Vagina (tissue), 2 donors: Measurements from ENCODE around the gene PARP14. TPM values are rescaled to one million over a fixed set of nuclear protein-coding genes. Genes with fewer than 3 reads are reported as not detected.
"Not testable (repeated sequence)": the region's sequence is repeated elsewhere in the genome, so short reads cannot be mapped to it uniquely, and the experiment has no call there.

Experiments used
- DNase-seq, 2 donors: peaks; one replicate each; pipeline ENCODE4 v3.0.0-alpha.2; 2017; ENCODE audit errors: extremely low spot score in 2 of 2
- H3K27ac ChIP-seq: fragments of 200-600 bp; sonication (generic); one replicate; pipeline ENCODE4 v1.5.1; 2019
- H3K27me3 ChIP-seq: fragments of 200-600 bp; sonication (generic); one replicate; pipeline ENCODE4 v1.5.1; 2019
- H3K36me3 ChIP-seq, 2 donors: fragments of 200-600 bp; sonication (generic); one replicate each; pipeline ENCODE4 v1.5.1; 2017 to 2019
- H3K4me1 ChIP-seq: fragments of 200-600 bp; sonication (generic); one replicate; pipeline ENCODE4 v1.5.1; 2019
- H3K4me3 ChIP-seq, 2 donors: fragments of 200-600 bp; sonication (generic); 1 replicate in 1 of 2; 2 replicates in 1 of 2; pipeline ENCODE4 v1.5.1; 2016 to 2019
- H3K9me3 ChIP-seq: fragments of 200-600 bp; sonication (generic); one replicate; pipeline ENCODE4 v1.5.1; 2019
- POLR2A ChIP-seq, 2 donors: fragments of 450-650 bp; IDR thresholded peaks; one replicate each; pipeline ENCODE4 v1.6.1; 2017; ENCODE audit warnings: antibody characterized with exemption in 2 of 2, mild to moderate bottlenecking in 2 of 2, moderate library complexity in 2 of 2
- POLR2AphosphoS5 ChIP-seq, 2 donors: sonication (generic); formaldehyde crosslinking; IDR thresholded peaks; one replicate each; pipeline ENCODE4 v1.9.0; 2017; ENCODE audit warnings: antibody characterized with exemption in 2 of 2, mild to moderate bottlenecking in 2 of 2, low read depth in 1 of 2; ENCODE audit not compliant: insufficient read depth in 1 of 2
- intact Hi-C: fragments of 100-400 bp; cut with DNase I; formaldehyde crosslinking; loops from one replicate; pipeline ENCODE4 v1.15.1; 2023
- total RNA-seq: library from RNA; depleted of rRNA; stranded (reverse); fragments of >200 nt; gene quantifications from one replicate; pipeline ENCODE4 v1.2.3, GENCODE V29; 2016
- TF ChIP-seq, protein P1 (sequence below), 3 experiments: fragments of 450-650 bp in 2 of 3; fragments of 200-600 bp in 1 of 3; sonication (generic) in 1 of 3; IDR thresholded peaks; one replicate each; pipeline ENCODE4 v1.5.1; 2017 to 2019; ENCODE audit warnings: antibody characterized with exemption in 3 of 3, mild to moderate bottlenecking in 2 of 3, moderate library complexity in 2 of 3

The PARP14 gene
- total RNA-seq, 1 donor from 2014 or later = 44.4 TPM

DNA sequence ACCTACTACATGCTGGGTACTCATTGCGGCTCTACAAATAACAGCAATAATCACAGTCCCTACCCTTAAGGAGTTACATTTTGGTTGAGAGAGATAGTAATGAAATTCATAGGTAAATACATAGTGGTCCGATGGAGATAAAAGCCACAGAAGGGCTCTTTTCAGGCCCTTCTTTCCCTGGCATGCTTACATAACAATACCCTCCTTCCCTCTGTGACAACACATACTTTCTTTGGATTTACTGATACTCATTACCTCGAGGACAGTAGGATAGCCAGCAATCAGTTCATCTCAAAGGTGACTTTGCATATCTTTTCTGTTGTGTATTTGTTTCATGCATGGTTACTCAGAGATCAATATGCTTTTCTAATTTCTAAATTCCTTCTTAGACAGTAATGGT is 58.5 kb downstream of the PARP14 start:
- Histone ChIP-seq H3K27me3 (no peaks in the 10 kb centered on the region), H3K9me3 (no peaks in the 10 kb centered on the region), H3K4me3 (no peak overlapping the region), H3K27ac (no peak overlapping the region), H3K36me3 (peaks cover 0 to 36% of the 10 kb centered on the region in 2 donors), H3K4me1 (no peaks in the 10 kb centered on the region)
- DNase-seq = no peak
- intact Hi-C loops = no loop called here
- TF ChIP-seq POLR2AphosphoS5 (IDR thresholded peaks at IDR 0.05; ENCODE audit: insufficient read depth in 1 of 2, low read depth in 1 of 2) = no peak
- TF ChIP-seq POLR2A (IDR thresholded peaks at IDR 0.05) = no peak
- TF ChIP-seq, protein P1, sequence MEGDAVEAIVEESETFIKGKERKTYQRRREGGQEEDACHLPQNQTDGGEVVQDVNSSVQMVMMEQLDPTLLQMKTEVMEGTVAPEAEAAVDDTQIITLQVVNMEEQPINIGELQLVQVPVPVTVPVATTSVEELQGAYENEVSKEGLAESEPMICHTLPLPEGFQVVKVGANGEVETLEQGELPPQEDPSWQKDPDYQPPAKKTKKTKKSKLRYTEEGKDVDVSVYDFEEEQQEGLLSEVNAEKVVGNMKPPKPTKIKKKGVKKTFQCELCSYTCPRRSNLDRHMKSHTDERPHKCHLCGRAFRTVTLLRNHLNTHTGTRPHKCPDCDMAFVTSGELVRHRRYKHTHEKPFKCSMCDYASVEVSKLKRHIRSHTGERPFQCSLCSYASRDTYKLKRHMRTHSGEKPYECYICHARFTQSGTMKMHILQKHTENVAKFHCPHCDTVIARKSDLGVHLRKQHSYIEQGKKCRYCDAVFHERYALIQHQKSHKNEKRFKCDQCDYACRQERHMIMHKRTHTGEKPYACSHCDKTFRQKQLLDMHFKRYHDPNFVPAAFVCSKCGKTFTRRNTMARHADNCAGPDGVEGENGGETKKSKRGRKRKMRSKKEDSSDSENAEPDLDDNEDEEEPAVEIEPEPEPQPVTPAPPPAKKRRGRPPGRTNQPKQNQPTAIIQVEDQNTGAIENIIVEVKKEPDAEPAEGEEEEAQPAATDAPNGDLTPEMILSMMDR (IDR thresholded peaks at IDR 0.05) = no peak

DNA sequence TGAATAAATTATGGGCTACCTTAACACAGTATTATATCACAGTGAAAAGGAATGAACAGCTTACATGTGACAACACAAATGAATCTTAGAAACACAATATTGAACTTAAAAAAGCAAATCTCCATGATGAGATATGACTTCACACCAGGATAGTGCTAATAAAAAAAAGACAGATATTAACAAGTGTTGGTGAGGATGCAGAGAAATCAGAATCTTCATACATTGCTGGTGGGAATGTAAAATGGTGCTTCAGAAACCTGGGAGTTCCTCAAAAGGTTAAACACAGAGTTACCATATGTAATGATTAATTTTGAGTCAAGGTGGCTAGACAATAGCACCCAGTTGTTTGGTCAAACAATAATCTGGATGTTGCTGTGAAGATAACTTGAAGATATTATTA is 61.6 kb downstream of the PARP14 start:
- Histone ChIP-seq H3K27me3 (no peaks in the 10 kb centered on the region), H3K4me3 (no peak overlapping the region), H3K27ac (no peak overlapping the region), H3K4me1 (no peaks in the 10 kb centered on the region), H3K9me3 (no peaks in the 10 kb centered on the region), H3K36me3 (peaks cover 0 to 36% of the 10 kb centered on the region in 2 donors)
- DNase-seq = no peak
- TF ChIP-seq, protein P1 (IDR thresholded peaks at IDR 0.05) = no peak
- TF ChIP-seq POLR2A (IDR thresholded peaks at IDR 0.05) (no peak), POLR2AphosphoS5 (IDR thresholded peaks at IDR 0.05; ENCODE audit: insufficient read depth in 1 of 2, low read depth in 1 of 2) (no peak)
- intact Hi-C loops = no loop called here

DNA sequence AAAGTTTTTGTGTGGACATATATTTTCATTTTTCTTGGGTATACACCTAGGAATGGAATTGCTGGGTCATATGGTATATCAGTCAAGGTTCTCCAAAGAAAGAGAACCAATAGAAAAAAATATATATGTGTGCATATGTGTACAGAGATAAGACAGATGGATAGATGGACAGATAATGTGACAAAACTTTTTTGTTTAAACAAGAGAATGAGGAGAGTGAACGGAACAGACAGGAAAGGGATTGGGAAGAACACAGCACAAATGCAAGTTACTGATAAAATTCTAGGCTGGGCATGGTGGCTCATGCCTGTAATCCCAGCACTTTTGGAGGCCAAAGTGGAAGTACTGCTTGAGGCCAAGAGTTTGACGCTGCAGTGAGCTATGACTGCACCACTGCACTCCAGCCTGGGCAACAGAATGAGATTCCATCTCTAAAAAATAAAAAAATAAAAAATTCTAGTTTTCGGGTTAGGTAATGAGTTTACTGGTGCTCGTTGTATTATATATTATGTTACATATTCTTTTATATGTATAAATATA is 63.0 kb downstream of the PARP14 start:
- intact Hi-C loops = no loop called here

GRCh38 chr3:122745369-122746021 is 64.9 kb downstream of the PARP14 start:
- intact Hi-C loops = no loop called here
- H3K36me3 ChIP-seq = peaks cover 0 to 26% of the 10 kb centered on the region in 2 donors

More for the DNA sequence above, 63.0 kb downstream of the PARP14 start:
- H3K27ac ChIP-seq = no peak overlapping the region
- peaks cover 0 to 36% of the 10 kb centered on the region in 2 donors for H3K36me3 ChIP-seq
- H3K27me3 ChIP-seq = no peaks in the 10 kb centered on the region
- H3K9me3 ChIP-seq = no peaks in the 10 kb centered on the region
- no peaks in the 10 kb centered on the region for H3K4me1 ChIP-seq
- no peak overlapping the region for H3K4me3 ChIP-seq
- TF ChIP-seq, protein P1 (IDR thresholded peaks at IDR 0.05) = no peak
- TF ChIP-seq POLR2AphosphoS5 (IDR thresholded peaks at IDR 0.05; ENCODE audit: insufficient read depth in 1 of 2, low read depth in 1 of 2) (no peak), POLR2A (IDR thresholded peaks at IDR 0.05) (no peak)
- no peak for DNase-seq

GRCh38 chr3:122747295-122747694 is 66.7 kb downstream of the PARP14 start:
- H3K4me1 ChIP-seq, DNase-seq, H3K4me3 ChIP-seq, H3K9me3 ChIP-seq, H3K27me3 ChIP-seq, intact Hi-C loops, H3K27ac ChIP-seq: not testable (repeated sequence)
- H3K36me3 ChIP-seq = peaks cover 0 to 16% of the 10 kb centered on the region in 2 donors

More at GRCh38 chr3:122745369-122746021, 64.9 kb downstream of the PARP14 start:
- no peak for TF ChIP-seq POLR2AphosphoS5 (IDR thresholded peaks at IDR 0.05; ENCODE audit: insufficient read depth in 1 of 2, low read depth in 1 of 2)
- TF ChIP-seq, protein P1 (IDR thresholded peaks at IDR 0.05) = no peak
- TF ChIP-seq POLR2A (IDR thresholded peaks at IDR 0.05) = no peak
- H3K4me1 ChIP-seq = no peaks in the 10 kb centered on the region
- no peaks in the 10 kb centered on the region for H3K27me3 ChIP-seq
- H3K27ac ChIP-seq = no peak overlapping the region
- H3K9me3 ChIP-seq = no peaks in the 10 kb centered on the region
- no peak overlapping the region for H3K4me3 ChIP-seq
- no peak for DNase-seq
